ENCODE data around the gene PDE2A.

GRCh38 chr11:72685560-72686480 is 11.6 kb upstream of the PDE2A start:
- TF ChIP-seq POLR2AphosphoS5 (IDR thresholded peaks at IDR 0.05; ENCODE audit: borderline replicate concordance, low read depth, low read length) (no peak), EZH2 (IDR thresholded peaks at IDR 0.05) (no peak)
